HCT116 (cell line): Measurements from ENCODE around the gene THSD4. TPM values are rescaled to one million over a fixed set of nuclear protein-coding genes. Genes with fewer than 3 reads are reported as not detected.

Experiments
- ATAC-seq: fragments of 200-7000 bp; cut with Tn5 transposase; 2 replicates; pipeline ENCODE4 v1.9.1; 2020; ENCODE audit warnings: mild to moderate bottlenecking, moderate library complexity
- BruUV-seq: library from RNA; stranded (reverse); fragments of 400-500 nt; replicated peaks from 2 replicates; lab custom pipeline; 2021; lab: Mats Ljungman, UMichigan
- CTCF ChIA-PET: fragments of 300-600 bp; sonication (Branson Sonifier 250); formaldehyde crosslinking; loops from one replicate; lab custom pipeline; 2021; ENCODE audit warnings: antibody characterized with exemption; lab: Charles Lee
- POLR2A ChIA-PET: fragments of 300-600, 350-600 bp; sonication (Branson Sonifier 250); formaldehyde crosslinking; loops from one replicate; lab custom pipeline; 2021; ENCODE audit warnings: antibody characterized with exemption; lab: Charles Lee
- RAD21 ChIA-PET, 2 experiments: fragments of 300-600 bp; sonication (Branson Sonifier 250); formaldehyde crosslinking; loops; one replicate each; lab custom pipeline; 2023; ENCODE audit warnings: low total read pairs in 2 of 2; ENCODE audit not compliant: uncharacterized antibody in 2 of 2, unreplicated experiment in 2 of 2, low non-redundant PET in 1 of 2; lab: Charles Lee
- DNase-seq: peaks from one replicate; pipeline ENCODE4 v3.0.0-alpha.2; 2010; ENCODE audit warnings: low read depth, low spot score
- H2AFZ ChIP-seq: fragments of 200-600 bp; shearing (Covaris generic), sonication (generic); 2 replicates; pipeline ENCODE4 v1.6.1; 2017; ENCODE audit warnings: low read depth, mixed run types, mixed read lengths, antibody characterized with exemption, low read length; ENCODE audit not compliant: poor library complexity, severe bottlenecking
- H3K27ac ChIP-seq: 2 replicates; pipeline ENCODE4 v1.5.1; 2012; ENCODE audit warnings: low read depth, low read length
- H3K27me3 ChIP-seq: fragments of 200-600 bp; sonication (generic); 2 replicates; pipeline ENCODE4 v1.6.1; 2016; ENCODE audit warnings: mixed run types, low read length, mixed read lengths; ENCODE audit not compliant: insufficient read depth
- H3K36me3 ChIP-seq, 2 experiments: fragments of 200-500 bp in 1 of 2; fragments of 200-600 bp in 1 of 2; sonication (Bioruptor generic) in 1 of 2; sonication (generic) in 1 of 2; 2 replicates each; pipeline versions ENCODE4 v1.5.1 to v1.6.1; 2014 to 2016; ENCODE audit warnings: low read length in 2 of 2, inconsistent platforms in 1 of 2, mixed read lengths in 1 of 2, mixed run types in 1 of 2; ENCODE audit not compliant: insufficient read depth in 2 of 2, control insufficient read depth in 1 of 2
- H3K4me1 ChIP-seq, 2 experiments: fragments of 200-600 bp in 1 of 2; sonication (generic) in 1 of 2; 2 replicates each; pipeline versions ENCODE4 v1.5.1 to v1.6.1; 2012 to 2017; ENCODE audit warnings: low read length in 2 of 2, inconsistent platforms in 1 of 2, mild to moderate bottlenecking in 1 of 2, mixed read lengths in 1 of 2, mixed run types in 1 of 2, moderate library complexity in 1 of 2; ENCODE audit not compliant: insufficient read depth in 2 of 2, control insufficient read depth in 1 of 2
- H3K4me2 ChIP-seq: fragments of 200-600 bp; sonication (generic); 2 replicates; pipeline ENCODE4 v1.6.1; 2017; ENCODE audit warnings: mixed run types, low read length, mixed read lengths
- H3K4me3 ChIP-seq, 2 experiments: fragments of 200-600 bp in 1 of 2; sonication (generic) in 1 of 2; replicated peaks in 1 of 2; 2 replicates each; pipeline ENCODE4 v1.5.1; 2011 to 2016; ENCODE audit warnings: low read length in 2 of 2, control low read depth in 1 of 2, low read depth in 1 of 2, mild to moderate bottlenecking in 1 of 2, mixed read lengths in 1 of 2, mixed run types in 1 of 2
- H3K79me2 ChIP-seq: fragments of 200-600 bp; sonication (generic); 2 replicates; pipeline ENCODE4 v1.6.1; 2017; ENCODE audit warnings: mild to moderate bottlenecking, mixed run types, low read length, moderate library complexity, mixed read lengths; ENCODE audit not compliant: insufficient read depth
- H3K9ac ChIP-seq: fragments of 200-600 bp; sonication (generic); 2 replicates; pipeline ENCODE4 v1.6.1; 2016; ENCODE audit warnings: low read length, mixed read lengths
- H3K9me2 ChIP-seq: fragments of 200-600 bp; sonication (generic), shearing (Covaris generic); 2 replicates; pipeline ENCODE4 v1.6.1; 2017; ENCODE audit warnings: mixed run types, mild to moderate bottlenecking, moderate library complexity; ENCODE audit not compliant: insufficient read depth
- H3K9me3 ChIP-seq, 2 experiments: fragments of 200-500 bp in 1 of 2; fragments of 200-600 bp in 1 of 2; sonication (Bioruptor generic) in 1 of 2; sonication (generic) in 1 of 2; 2 replicates each; pipeline ENCODE4 v1.6.1; 2014 to 2017; ENCODE audit warnings: low read length in 2 of 2, mixed read lengths in 2 of 2, inconsistent platforms in 1 of 2, low read depth in 1 of 2, mild to moderate bottlenecking in 1 of 2, mixed run types in 1 of 2, moderate library complexity in 1 of 2; ENCODE audit not compliant: control insufficient read depth in 1 of 2, insufficient read depth in 1 of 2
- H4K20me1 ChIP-seq: fragments of 200-600 bp; sonication (generic), shearing (Covaris generic); 2 replicates; pipeline ENCODE4 v1.6.1; 2017; ENCODE audit warnings: mixed run types, mild to moderate bottlenecking, moderate library complexity; ENCODE audit not compliant: insufficient read depth
- CBX3 ChIP-seq: IDR thresholded peaks from 2 replicates; pipeline ENCODE4 v1.6.1; 2012; ENCODE audit warnings: low read depth
- CEBPB ChIP-seq: IDR thresholded peaks from 2 replicates; pipeline ENCODE4 v1.6.1; 2012; ENCODE audit warnings: low read depth
- EGR1 ChIP-seq: IDR thresholded peaks from 2 replicates; pipeline ENCODE4 v1.6.1; 2012; ENCODE audit warnings: low read depth
- ELF1 ChIP-seq: IDR thresholded peaks from 2 replicates; pipeline ENCODE4 v1.6.1; 2012; ENCODE audit warnings: low read depth, borderline replicate concordance
- FOSL1 ChIP-seq: IDR thresholded peaks from 2 replicates; pipeline ENCODE4 v1.6.1; 2012; ENCODE audit warnings: low read depth
- MAX ChIP-seq: IDR thresholded peaks from 2 replicates; pipeline ENCODE4 v1.6.1; 2012
- POLR2A ChIP-seq: IDR thresholded peaks from 2 replicates; pipeline ENCODE4 v1.7.0; 2011; ENCODE audit warnings: borderline replicate concordance; ENCODE audit not compliant: insufficient read depth, insufficient read length; ENCODE audit errors: extremely low read depth
- POLR2AphosphoS5 ChIP-seq: IDR thresholded peaks from 2 replicates; pipeline ENCODE4 v1.6.1; 2011; ENCODE audit warnings: mild to moderate bottlenecking, low read depth, low read length, moderate library complexity
- SRF ChIP-seq: IDR thresholded peaks from 2 replicates; pipeline ENCODE4 v1.6.1; 2012; ENCODE audit warnings: low read depth
- TCF7L2 ChIP-seq: IDR thresholded peaks from 2 replicates; pipeline ENCODE4 v1.7.0; 2011; ENCODE audit warnings: borderline replicate concordance, inconsistent platforms; ENCODE audit not compliant: insufficient read depth, insufficient read length; ENCODE audit errors: extremely low read depth
- intact Hi-C: fragments of 100-400 bp; cut with micrococcal nuclease; formaldehyde crosslinking; loops from 2 replicates; pipeline ENCODE4 v1.10.0; 2022
- total RNA-seq: library from RNA; stranded (reverse); gene quantifications from one replicate; pipeline ENCODE4 v1.2.1, GENCODE V29; 2021; ENCODE audit not compliant: unreplicated experiment
- TF ChIP-seq, protein P1 (sequence below): IDR thresholded peaks from 2 replicates; pipeline ENCODE4 v1.6.1; 2011; ENCODE audit warnings: mild to moderate bottlenecking, low read length, moderate library complexity; ENCODE audit not compliant: insufficient replicate concordance; ENCODE audit errors: extremely low read depth

THSD4 gene
- total RNA-seq, 1 experiment from 2014 or later = 30.5 TPM

- Histone ChIP-seq H3K4me3 (no peak overlapping the region), H3K36me3 (no peaks in the 10 kb centered on the region), H3K27ac (no peak overlapping the region), H3K9me3 (no peaks in the 10 kb centered on the region), H3K4me1 (peaks cover 14 to 19% of the 10 kb centered on the region in 2 experiments), H3K9ac (no peak overlapping the region), H3K9me2 (no peaks in the 10 kb centered on the region), H3K4me2 (no peak overlapping the region), H4K20me1 (no peaks in the 10 kb centered on the region), H3K27me3 (no peaks in the 10 kb centered on the region), H2AFZ (no peak overlapping the region), H3K79me2 (no peaks in the 10 kb centered on the region)
- ChIA-PET RAD21 (no interaction called here), CTCF (no interaction called here), POLR2A (no interaction called here)
- ATAC-seq (no peak), DNase-seq (no peak)
- TF ChIP-seq EGR1 = no peak
- no peak for TF ChIP-seq ELF1
- TF ChIP-seq CBX3 = no peak
- no peak for TF ChIP-seq MAX
- TF ChIP-seq, protein P1, sequence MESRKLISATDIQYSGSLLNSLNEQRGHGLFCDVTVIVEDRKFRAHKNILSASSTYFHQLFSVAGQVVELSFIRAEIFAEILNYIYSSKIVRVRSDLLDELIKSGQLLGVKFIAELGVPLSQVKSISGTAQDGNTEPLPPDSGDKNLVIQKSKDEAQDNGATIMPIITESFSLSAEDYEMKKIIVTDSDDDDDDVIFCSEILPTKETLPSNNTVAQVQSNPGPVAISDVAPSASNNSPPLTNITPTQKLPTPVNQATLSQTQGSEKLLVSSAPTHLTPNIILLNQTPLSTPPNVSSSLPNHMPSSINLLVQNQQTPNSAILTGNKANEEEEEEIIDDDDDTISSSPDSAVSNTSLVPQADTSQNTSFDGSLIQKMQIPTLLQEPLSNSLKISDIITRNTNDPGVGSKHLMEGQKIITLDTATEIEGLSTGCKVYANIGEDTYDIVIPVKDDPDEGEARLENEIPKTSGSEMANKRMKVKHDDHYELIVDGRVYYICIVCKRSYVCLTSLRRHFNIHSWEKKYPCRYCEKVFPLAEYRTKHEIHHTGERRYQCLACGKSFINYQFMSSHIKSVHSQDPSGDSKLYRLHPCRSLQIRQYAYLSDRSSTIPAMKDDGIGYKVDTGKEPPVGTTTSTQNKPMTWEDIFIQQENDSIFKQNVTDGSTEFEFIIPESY = no peak
- TF ChIP-seq POLR2AphosphoS5 = no peak
- no peak for TF ChIP-seq TCF7L2
- TF ChIP-seq CEBPB = no peak
- no peak for TF ChIP-seq FOSL1
- no peak for TF ChIP-seq POLR2A
- TF ChIP-seq SRF = no peak
- intact Hi-C loops = no loop called here
- BruUV-seq = no TSS peak
Observed at GRCh38 chr15:71323082-71323481, 207.8 kb downstream of the THSD4 start.
